ENCODE results near the gene TTLL8.
"Not testable (repeated sequence)": the region's sequence is repeated elsewhere in the genome, so short reads cannot be mapped to it uniquely, and the experiment has no call there.

The TTLL8 gene

GRCh38 chr22:50089682-50090411, 31.7 kb upstream of the TTLL8 start, which contains the start of gene MOV10L1:
Gene MOV10L1 (plus strand): TSS chr22:50090006. CDS start chr22:50090089, 83 bp downstream.
- Histone ChIP-seq H3K4me3 (ENCODE audit: low read length in 2 of 2) (no peak within 1 kb of the TSS), H3K9me3 (ENCODE audit: control insufficient read depth in 2 of 2, low read length in 2 of 2) (peaks cover 0 to 3% of the 10 kb centered on the region in 2 donors), H3K36me3 (ENCODE audit: control insufficient read depth in 2 of 2, insufficient read depth in 2 of 2, low read length in 2 of 2) (no peaks in the 10 kb centered on the region), H3K4me1 (ENCODE audit: control insufficient read depth, insufficient read depth, low read length) (no peaks in the 10 kb centered on the region), H3K9ac (ENCODE audit: low read length in 2 of 2) (no peak within 1 kb of the TSS), H3K27ac (ENCODE audit: low read length) (no peak within 1 kb of the TSS), H3K27me3 (ENCODE audit: control insufficient read depth in 1 of 2, insufficient read depth in 2 of 2, low read length in 2 of 2) (peaks cover 21 to 30% of the 10 kb centered on the region in 2 donors)

GRCh38 chr22:50089231-50089630, 31.1 kb upstream of the TTLL8 start:
- H3K9ac ChIP-seq (ENCODE audit: low read length in 2 of 2), result no peak overlapping the region

GRCh38 chr22:50088096-50088495, 30.0 kb upstream of the TTLL8 start:
- Histone ChIP-seq H3K4me1 (ENCODE audit: control insufficient read depth, insufficient read depth, low read length) (no peaks in the 10 kb centered on the region), H3K36me3 (ENCODE audit: control insufficient read depth in 2 of 2, insufficient read depth in 2 of 2, low read length in 2 of 2) (no peaks in the 10 kb centered on the region), H3K9me3 (ENCODE audit: control insufficient read depth in 2 of 2, low read length in 2 of 2) (peaks cover 0 to 3% of the 10 kb centered on the region in 2 donors), H3K27me3 (ENCODE audit: control insufficient read depth in 1 of 2, insufficient read depth in 2 of 2, low read length in 2 of 2) (peaks cover 24 to 39% of the 10 kb centered on the region in 2 donors), H3K4me3 (ENCODE audit: low read length in 2 of 2) (no peak overlapping the region), H3K27ac (ENCODE audit: low read length) (no peak overlapping the region), H3K9ac (ENCODE audit: low read length in 2 of 2) (no peak overlapping the region)

More at GRCh38 chr22:50089231-50089630, 31.1 kb upstream of the TTLL8 start:
- peaks cover 0 to 3% of the 10 kb centered on the region in 2 donors for H3K9me3 ChIP-seq (ENCODE audit: control insufficient read depth in 2 of 2, low read length in 2 of 2)
- H3K4me1 ChIP-seq (ENCODE audit: control insufficient read depth, insufficient read depth, low read length), result no peaks in the 10 kb centered on the region
- H3K36me3 ChIP-seq (ENCODE audit: control insufficient read depth in 2 of 2, insufficient read depth in 2 of 2, low read length in 2 of 2), result no peaks in the 10 kb centered on the region
- no peak overlapping the region for H3K27ac ChIP-seq (ENCODE audit: low read length)
- H3K27me3 ChIP-seq (ENCODE audit: control insufficient read depth in 1 of 2, insufficient read depth in 2 of 2, low read length in 2 of 2), result peaks cover 24 to 35% of the 10 kb centered on the region in 2 donors
- H3K4me3 ChIP-seq (ENCODE audit: low read length in 2 of 2), result no peak overlapping the region

GRCh38 chr22:50087646-50088045, 29.5 kb upstream of the TTLL8 start:
- no peak overlapping the region for H3K27ac ChIP-seq (ENCODE audit: low read length)
- H3K9me3 ChIP-seq (ENCODE audit: control insufficient read depth in 2 of 2, low read length in 2 of 2), result peaks cover 0 to 3% of the 10 kb centered on the region in 2 donors
- no peak overlapping the region for H3K9ac ChIP-seq (ENCODE audit: low read length in 2 of 2)
- no peaks in the 10 kb centered on the region for H3K4me1 ChIP-seq (ENCODE audit: control insufficient read depth, insufficient read depth, low read length)
- H3K4me3 ChIP-seq (ENCODE audit: low read length in 2 of 2), result no peak overlapping the region
- H3K36me3 ChIP-seq (ENCODE audit: control insufficient read depth in 2 of 2, insufficient read depth in 2 of 2, low read length in 2 of 2), result no peaks in the 10 kb centered on the region
- H3K27me3 ChIP-seq (ENCODE audit: control insufficient read depth in 1 of 2, insufficient read depth in 2 of 2, low read length in 2 of 2), result peaks cover 24 to 42% of the 10 kb centered on the region in 2 donors

GRCh38 chr22:50086975-50087374, 28.9 kb upstream of the TTLL8 start:
- not testable (repeated sequence) for H3K4me3 ChIP-seq (ENCODE audit: low read length in 2 of 2); H3K27ac ChIP-seq (ENCODE audit: low read length); H3K36me3 ChIP-seq (ENCODE audit: control insufficient read depth in 2 of 2, insufficient read depth in 2 of 2, low read length in 2 of 2); H3K9ac ChIP-seq (ENCODE audit: low read length in 2 of 2); H3K4me1 ChIP-seq (ENCODE audit: control insufficient read depth, insufficient read depth, low read length); H3K9me3 ChIP-seq (ENCODE audit: control insufficient read depth in 2 of 2, low read length in 2 of 2)
- peaks cover 24 to 42% of the 10 kb centered on the region in 2 donors for H3K27me3 ChIP-seq (ENCODE audit: control insufficient read depth in 1 of 2, insufficient read depth in 2 of 2, low read length in 2 of 2)

GRCh38 chr22:50086526-50086925, 28.4 kb upstream of the TTLL8 start:
- H3K9ac ChIP-seq (ENCODE audit: low read length in 2 of 2), result no peak overlapping the region
- H3K4me1 ChIP-seq (ENCODE audit: control insufficient read depth, insufficient read depth, low read length), result no peaks in the 10 kb centered on the region
- no peak overlapping the region for H3K27ac ChIP-seq (ENCODE audit: low read length)
- H3K36me3 ChIP-seq (ENCODE audit: control insufficient read depth in 2 of 2, insufficient read depth in 2 of 2, low read length in 2 of 2), result no peaks in the 10 kb centered on the region
- no peak overlapping the region for H3K4me3 ChIP-seq (ENCODE audit: low read length in 2 of 2)
- peaks cover 22 to 42% of the 10 kb centered on the region in 2 donors for H3K27me3 ChIP-seq (ENCODE audit: control insufficient read depth in 1 of 2, insufficient read depth in 2 of 2, low read length in 2 of 2)
- H3K9me3 ChIP-seq (ENCODE audit: control insufficient read depth in 2 of 2, low read length in 2 of 2), result peaks cover 0 to 3% of the 10 kb centered on the region in 2 donors

- no peak within 1 kb of the TSS for H3K27ac ChIP-seq (ENCODE audit: low read length)
These were observed 27.3 kb upstream of the TTLL8 start, which contains the start of gene MLC1 for GRCh38 chr22:50085211-50085972. Gene MLC1 (minus strand): TSS chr22:50085426. CDS start chr22:50084902, 524 bp downstream.

GRCh38 chr22:50084614-50085021, 26.5 kb upstream of the TTLL8 start:
- Histone ChIP-seq H3K9ac (ENCODE audit: low read length in 2 of 2) (no peak overlapping the region), H3K4me3 (ENCODE audit: low read length in 2 of 2) (no peak overlapping the region), H3K27ac (ENCODE audit: low read length) (no peak overlapping the region), H3K9me3 (ENCODE audit: control insufficient read depth in 2 of 2, low read length in 2 of 2) (peaks cover 0 to 3% of the 10 kb centered on the region in 2 donors), H3K27me3 (ENCODE audit: control insufficient read depth in 1 of 2, insufficient read depth in 2 of 2, low read length in 2 of 2) (peaks cover 19 to 38% of the 10 kb centered on the region in 2 donors), H3K36me3 (ENCODE audit: control insufficient read depth in 2 of 2, insufficient read depth in 2 of 2, low read length in 2 of 2) (no peaks in the 10 kb centered on the region), H3K4me1 (ENCODE audit: control insufficient read depth, insufficient read depth, low read length) (no peaks in the 10 kb centered on the region)

More at GRCh38 chr22:50085211-50085972, 27.3 kb upstream of the TTLL8 start, which contains the start of gene MLC1:
- Histone ChIP-seq H3K4me3 (ENCODE audit: low read length in 2 of 2) (no peak within 1 kb of the TSS), H3K4me1 (ENCODE audit: control insufficient read depth, insufficient read depth, low read length) (no peaks in the 10 kb centered on the region), H3K27me3 (ENCODE audit: control insufficient read depth in 1 of 2, insufficient read depth in 2 of 2, low read length in 2 of 2) (peaks cover 19 to 42% of the 10 kb centered on the region in 2 donors), H3K36me3 (ENCODE audit: control insufficient read depth in 2 of 2, insufficient read depth in 2 of 2, low read length in 2 of 2) (no peaks in the 10 kb centered on the region), H3K9ac (ENCODE audit: low read length in 2 of 2) (no peak within 1 kb of the TSS), H3K9me3 (ENCODE audit: control insufficient read depth in 2 of 2, low read length in 2 of 2) (peaks cover 0 to 3% of the 10 kb centered on the region in 2 donors)

GRCh38 chr22:50084080-50084477, 26.0 kb upstream of the TTLL8 start:
- H3K4me3 ChIP-seq (ENCODE audit: low read length in 2 of 2), result no peak overlapping the region
- peaks cover 18 to 32% of the 10 kb centered on the region in 2 donors for H3K27me3 ChIP-seq (ENCODE audit: control insufficient read depth in 1 of 2, insufficient read depth in 2 of 2, low read length in 2 of 2)
- no peak overlapping the region for H3K9ac ChIP-seq (ENCODE audit: low read length in 2 of 2)
- H3K27ac ChIP-seq (ENCODE audit: low read length), result no peak overlapping the region
- H3K9me3 ChIP-seq (ENCODE audit: control insufficient read depth in 2 of 2, low read length in 2 of 2), result no peaks in the 10 kb centered on the region
- no peaks in the 10 kb centered on the region for H3K36me3 ChIP-seq (ENCODE audit: control insufficient read depth in 2 of 2, insufficient read depth in 2 of 2, low read length in 2 of 2)
- H3K4me1 ChIP-seq (ENCODE audit: control insufficient read depth, insufficient read depth, low read length), result no peaks in the 10 kb centered on the region

GRCh38 chr22:50083462-50084079, 25.5 kb upstream of the TTLL8 start:
- Histone ChIP-seq H3K9ac (ENCODE audit: low read length in 2 of 2) (no peak overlapping the region), H3K36me3 (ENCODE audit: control insufficient read depth in 2 of 2, insufficient read depth in 2 of 2, low read length in 2 of 2) (no peaks in the 10 kb centered on the region), H3K4me3 (ENCODE audit: low read length in 2 of 2) (no peak overlapping the region), H3K27me3 (ENCODE audit: control insufficient read depth in 1 of 2, insufficient read depth in 2 of 2, low read length in 2 of 2) (peaks cover 18 to 31% of the 10 kb centered on the region in 2 donors), H3K4me1 (ENCODE audit: control insufficient read depth, insufficient read depth, low read length) (no peaks in the 10 kb centered on the region), H3K27ac (ENCODE audit: low read length) (no peak overlapping the region), H3K9me3 (ENCODE audit: control insufficient read depth in 2 of 2, low read length in 2 of 2) (no peaks in the 10 kb centered on the region)

All from stomach smooth muscle (tissue), 2 donors.